GM21526 (cell line): ENCODE data around the gene ADAMTS2.

Experiments
- ATAC-seq: cut with Tn5 transposase; IDR thresholded peaks from one replicate; pipeline ENCODE4 v1.9.1; 2021; ENCODE audit warnings: moderate library complexity; ENCODE audit not compliant: unreplicated experiment, low FRiP score

The ADAMTS2 gene

GRCh38 chr5:179240561-179240960 is 104.7 kb downstream of the ADAMTS2 start:
- no peak for ATAC-seq

GRCh38 chr5:179239256-179240135 is 105.8 kb downstream of the ADAMTS2 start:
- no peak for ATAC-seq

- no peak for ATAC-seq
These were observed 106.7 kb downstream of the ADAMTS2 start for GRCh38 chr5:179238628-179238970.

GRCh38 chr5:179237770-179238627 is 107.3 kb downstream of the ADAMTS2 start:
- ATAC-seq, result no peak

- no peak for ATAC-seq
These were observed 109.6 kb downstream of the ADAMTS2 start for GRCh38 chr5:179235416-179236400.

GRCh38 chr5:179234563-179235135 is 110.6 kb downstream of the ADAMTS2 start:
- ATAC-seq, result no peak

GRCh38 chr5:179233909-179234562 is 111.2 kb downstream of the ADAMTS2 start:
- no peak for ATAC-seq

- no peak for ATAC-seq
These were observed 113.0 kb downstream of the ADAMTS2 start for GRCh38 chr5:179232091-179232735.

GRCh38 chr5:179231309-179231708 is 114.0 kb downstream of the ADAMTS2 start:
- ATAC-seq, result no peak

- no peak for ATAC-seq
These were observed 115.2 kb downstream of the ADAMTS2 start for GRCh38 chr5:179230061-179230461.

GRCh38 chr5:179229331-179229831 is 115.9 kb downstream of the ADAMTS2 start:
- no peak for ATAC-seq

GRCh38 chr5:179228341-179229121 is 116.7 kb downstream of the ADAMTS2 start:
- no peak for ATAC-seq

- no peak for ATAC-seq
These were observed 117.5 kb downstream of the ADAMTS2 start for GRCh38 chr5:179227580-179228311.

- no peak for ATAC-seq
These were observed 118.1 kb downstream of the ADAMTS2 start for GRCh38 chr5:179227229-179227579.

- ATAC-seq, result no peak
These were observed 118.6 kb downstream of the ADAMTS2 start for GRCh38 chr5:179226696-179227095.

- ATAC-seq, result no peak
These were observed 119.9 kb downstream of the ADAMTS2 start for GRCh38 chr5:179225387-179225786.

- ATAC-seq, result no peak
These were observed 120.5 kb downstream of the ADAMTS2 start for GRCh38 chr5:179224741-179225140.

- ATAC-seq, result no peak
These were observed 121.3 kb downstream of the ADAMTS2 start for GRCh38 chr5:179223961-179224360.
